Colonic mucosa (tissue), 4 donors: ENCODE results near the gene ZNF74. TPM values are rescaled to one million over a fixed set of nuclear protein-coding genes. Genes with fewer than 3 reads are reported as not detected.

Experiments
- DNase-seq: peaks from one replicate; pipeline ENCODE4 v3.0.0-alpha.2; 2020
- H3K27ac ChIP-seq: fragments of 200-600 bp; one replicate; pipeline ENCODE4 v1.8.0; 2021
- H3K27me3 ChIP-seq: fragments of 200-600 bp; one replicate; pipeline ENCODE4 v1.8.0; 2021
- H3K36me3 ChIP-seq: fragments of 200-600 bp; one replicate; pipeline ENCODE4 v1.8.0; 2021
- H3K4me1 ChIP-seq: fragments of 200-600 bp; one replicate; pipeline ENCODE4 v1.8.0; 2021; ENCODE audit warnings: mild to moderate bottlenecking
- H3K4me3 ChIP-seq: fragments of 200-600 bp; one replicate; pipeline ENCODE4 v1.8.0; 2021
- H3K9ac ChIP-seq, 2 donors: one replicate each; pipeline ENCODE4 v1.7.0; 2013; ENCODE audit warnings: control low read depth in 2 of 2, low read depth in 2 of 2, low read length in 2 of 2
- H3K9me3 ChIP-seq: fragments of 200-600 bp; one replicate; pipeline ENCODE4 v1.8.0; 2021
- intact Hi-C: fragments of 100-400 bp; cut with DNase I; formaldehyde crosslinking; loops from one replicate; pipeline ENCODE4 v1.14.1; 2022
- total RNA-seq, 2 donors: library from RNA; stranded (reverse); fragmentation: NEBNext Ultra II Directional in 1 of 2; extraction: Animal tissue kit (Norgen Biotek cat#: 25700) in 1 of 2; gene quantifications; one replicate each; pipeline ENCODE4 v1.2.1, GENCODE V29; 2021
- TF ChIP-seq, protein P1 (sequence below): fragments of 200-600 bp; IDR thresholded peaks from one replicate; pipeline ENCODE4 v1.8.0; 2022; ENCODE audit warnings: antibody characterized with exemption, mild to moderate bottlenecking
- donor health status: healthy.
- donor health status: DM: no; HTN: no; CAD: no.
- donor health status: DM: no; HTN: no; CAD: no.

The ZNF74 gene
- total RNA-seq, 2 donors from 2014 or later: 6.2 to 7.8 TPM

DNA sequence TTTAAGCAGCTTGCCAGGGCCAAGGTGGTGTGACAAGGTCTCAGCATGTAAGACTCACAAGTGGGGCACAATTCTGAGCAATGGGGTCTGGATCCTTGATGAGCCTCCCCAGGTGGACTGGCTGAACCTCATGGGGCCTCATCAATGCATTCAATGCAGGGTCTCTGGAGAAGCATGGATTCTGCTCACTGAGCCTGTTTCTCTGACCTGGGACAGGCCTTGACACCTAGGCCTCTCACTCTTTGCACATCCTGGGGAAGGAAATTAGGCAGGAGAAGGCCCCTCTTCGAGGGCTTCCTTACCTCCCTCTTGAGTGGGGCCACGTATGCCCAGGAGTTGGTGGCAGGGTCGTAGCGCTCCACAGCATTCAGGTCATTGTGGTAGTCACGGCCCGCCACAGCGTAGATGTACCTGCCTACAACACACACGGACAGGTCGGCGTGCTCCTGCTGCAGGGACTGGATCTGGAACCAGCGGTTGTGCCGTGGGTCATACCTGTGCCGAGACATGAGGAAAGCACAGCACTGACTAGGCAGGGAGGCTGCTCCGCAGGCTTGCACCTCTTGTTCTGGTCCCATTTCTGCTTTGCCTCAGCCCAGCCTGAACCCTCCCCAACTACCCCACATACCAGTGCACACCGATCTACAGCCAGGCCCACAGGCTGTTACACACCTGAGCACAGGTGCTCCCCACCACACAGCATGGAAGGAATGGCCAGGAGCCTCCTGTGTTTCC is 63.7 kb downstream of the ZNF74 start:
- TF ChIP-seq, protein P1, sequence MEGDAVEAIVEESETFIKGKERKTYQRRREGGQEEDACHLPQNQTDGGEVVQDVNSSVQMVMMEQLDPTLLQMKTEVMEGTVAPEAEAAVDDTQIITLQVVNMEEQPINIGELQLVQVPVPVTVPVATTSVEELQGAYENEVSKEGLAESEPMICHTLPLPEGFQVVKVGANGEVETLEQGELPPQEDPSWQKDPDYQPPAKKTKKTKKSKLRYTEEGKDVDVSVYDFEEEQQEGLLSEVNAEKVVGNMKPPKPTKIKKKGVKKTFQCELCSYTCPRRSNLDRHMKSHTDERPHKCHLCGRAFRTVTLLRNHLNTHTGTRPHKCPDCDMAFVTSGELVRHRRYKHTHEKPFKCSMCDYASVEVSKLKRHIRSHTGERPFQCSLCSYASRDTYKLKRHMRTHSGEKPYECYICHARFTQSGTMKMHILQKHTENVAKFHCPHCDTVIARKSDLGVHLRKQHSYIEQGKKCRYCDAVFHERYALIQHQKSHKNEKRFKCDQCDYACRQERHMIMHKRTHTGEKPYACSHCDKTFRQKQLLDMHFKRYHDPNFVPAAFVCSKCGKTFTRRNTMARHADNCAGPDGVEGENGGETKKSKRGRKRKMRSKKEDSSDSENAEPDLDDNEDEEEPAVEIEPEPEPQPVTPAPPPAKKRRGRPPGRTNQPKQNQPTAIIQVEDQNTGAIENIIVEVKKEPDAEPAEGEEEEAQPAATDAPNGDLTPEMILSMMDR: no peak
- intact Hi-C loops: loop anchor here (2.0 kb wide), 1 partner anchor 39 kb away; no protein-coding TSS in a partner anchor
- Histone ChIP-seq H3K27me3 (no peaks in the 10 kb centered on the region), H3K36me3 (no peaks in the 10 kb centered on the region), H3K9me3 (no peaks in the 10 kb centered on the region), H3K4me1 (no peaks in the 10 kb centered on the region), H3K9ac (no peak overlapping the region), H3K4me3 (no peak overlapping the region), H3K27ac (no peak overlapping the region)
- DNase-seq: no peak

Other genes with a start within 250 kb of the ZNF74 start
- under 1 TPM; 0.22 to 0.32 TPM for gene CCDC188, start 243.1 kb upstream of the ZNF74 start, total RNA-seq
- gene RTN4R, start 125.8 kb upstream of the ZNF74 start, total RNA-seq: 1 to 10 TPM; 6.1 to 8.5 TPM
- 10 to 100 TPM; 27.0 to 35.6 TPM for gene DGCR6L, start 74.1 kb upstream of the ZNF74 start, total RNA-seq
- gene SCARF2, start 43.7 kb downstream of the ZNF74 start, total RNA-seq: 1 to 10 TPM in 1 of 2 donors, under 1 TPM in 1; 0.91 to 3.1 TPM
- 10 to 100 TPM; 10.4 to 13.2 TPM for gene KLHL22, start 101.6 kb downstream of the ZNF74 start, total RNA-seq
- gene MED15, start 113.5 kb downstream of the ZNF74 start, total RNA-seq: 100 to 1,000 TPM in 1 of 2 donors, 10 to 100 TPM in 1; 93.1 to 102 TPM